LNCaP clone FGC (cell line): ENCODE data around the gene PLXNC1.

Experiments
- DNase-seq: peaks from one replicate; pipeline ENCODE4 v3.0.0-alpha.2; 2011; ENCODE audit warnings: low read depth
- H3K4me3 ChIP-seq: 2 replicates; pipeline ENCODE4 v1.5.1; 2011; ENCODE audit warnings: mild to moderate bottlenecking, low read depth, low read length, control low read depth
- CTCF ChIP-seq: IDR thresholded peaks from 2 replicates; pipeline ENCODE4 v1.5.1; 2012; ENCODE audit warnings: mild to moderate bottlenecking; ENCODE audit not compliant: control insufficient read depth, insufficient read depth; ENCODE audit errors: extremely low read depth

The PLXNC1 gene

GRCh38 chr12:94265966-94266745 is 117.8 kb downstream of the PLXNC1 start:
- H3K4me3 ChIP-seq = no peak overlapping the region
- no peak for DNase-seq
- TF ChIP-seq CTCF = no peak

- no peak overlapping the region for H3K4me3 ChIP-seq
- no peak for DNase-seq
- no peak for TF ChIP-seq CTCF
Measured at GRCh38 chr12:94266796-94267536, 118.6 kb downstream of the PLXNC1 start.

GRCh38 chr12:94267537-94267872 is 119.1 kb downstream of the PLXNC1 start:
- no peak overlapping the region for H3K4me3 ChIP-seq
- DNase-seq = no peak
- TF ChIP-seq CTCF = no peak

- DNase-seq = no peak
- H3K4me3 ChIP-seq = no peak overlapping the region
- no peak for TF ChIP-seq CTCF
Measured at GRCh38 chr12:94267921-94268471, 119.6 kb downstream of the PLXNC1 start.

GRCh38 chr12:94269316-94269999 is 121.1 kb downstream of the PLXNC1 start:
- TF ChIP-seq CTCF = no peak
- DNase-seq = no peak
- H3K4me3 ChIP-seq = no peak overlapping the region

GRCh38 chr12:94271351-94271750 is 123.0 kb downstream of the PLXNC1 start:
- no peak for TF ChIP-seq CTCF
- no peak overlapping the region for H3K4me3 ChIP-seq
- DNase-seq = no peak
